ENCODE results near the gene DRAM2. TPM values are rescaled to one million over a fixed set of nuclear protein-coding genes. Genes with fewer than 3 reads are reported as not detected.
"Not testable (repeated sequence)": the region's sequence is repeated elsewhere in the genome, so short reads cannot be mapped to it uniquely, and the experiment has no call there.

DRAM2 gene
- total RNA-seq, 1 donor from 2014 or later, result 46.4 TPM

DNA sequence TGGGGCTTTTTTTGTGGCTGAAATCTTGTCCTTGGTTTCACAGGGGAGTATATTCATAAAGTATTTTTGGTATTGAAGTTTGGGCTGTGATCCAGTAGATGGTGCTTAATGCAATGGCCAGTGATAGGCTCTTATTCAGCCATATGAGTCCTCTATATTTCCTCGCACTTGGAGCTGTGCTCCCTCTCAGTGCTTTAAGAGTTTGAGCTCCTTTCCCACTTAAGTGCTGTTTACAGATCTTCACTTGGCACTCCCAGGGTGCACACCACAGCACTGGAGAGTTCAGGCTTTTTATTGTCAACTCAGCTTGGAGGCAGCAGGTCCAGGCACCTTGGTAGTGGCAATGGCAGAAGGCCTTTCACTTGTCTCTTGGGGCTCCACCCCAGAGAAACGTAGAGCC lies 54.9 kb downstream of the DRAM2 start:
- H3K4me3 ChIP-seq (ENCODE audit: low read depth, low read length), result no peak overlapping the region
- no peak for DNase-seq (ENCODE audit: low read depth)
- no peak for TF ChIP-seq CTCF (conservative IDR thresholded peaks at IDR 0.05; ENCODE audit: low read depth, low read length)

DNA sequence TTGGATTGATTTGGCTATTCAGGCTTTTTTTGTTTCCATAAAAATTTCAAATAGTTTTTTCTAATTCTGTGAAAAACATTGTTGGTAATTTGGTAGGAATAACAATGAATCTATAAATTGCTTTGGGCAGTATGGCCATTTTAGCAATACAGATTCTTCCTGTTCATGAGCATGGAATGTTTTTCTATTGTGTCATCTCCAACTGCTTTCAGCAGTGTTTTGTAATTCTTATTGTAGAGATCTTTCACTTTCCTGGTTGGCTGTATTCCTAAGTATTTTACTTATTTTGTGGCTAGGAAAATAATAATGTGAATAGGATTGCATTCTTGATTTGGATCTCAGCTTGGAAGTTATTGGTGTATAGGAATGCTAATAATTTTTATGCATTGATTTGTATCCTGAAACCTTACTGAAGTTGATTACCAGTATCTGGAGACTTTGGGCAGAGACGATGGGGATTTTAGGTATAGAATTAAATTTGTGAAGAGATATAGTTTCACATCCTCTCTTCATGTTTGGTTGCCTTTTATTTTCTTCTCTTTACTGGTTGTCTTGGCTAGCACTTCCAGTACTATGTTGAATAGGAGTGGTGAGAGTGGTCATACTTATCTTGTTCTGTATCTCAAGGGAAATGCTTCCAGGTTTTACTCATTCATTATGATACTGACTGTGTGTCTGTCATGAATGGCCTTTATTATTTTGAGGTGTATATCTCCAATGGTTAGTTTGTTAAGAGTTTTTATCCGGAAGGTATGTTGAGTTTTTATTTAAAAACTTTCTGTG lies 57.3 kb downstream of the DRAM2 start:
- no peak overlapping the region for H3K4me3 ChIP-seq (ENCODE audit: low read depth, low read length)

DNA sequence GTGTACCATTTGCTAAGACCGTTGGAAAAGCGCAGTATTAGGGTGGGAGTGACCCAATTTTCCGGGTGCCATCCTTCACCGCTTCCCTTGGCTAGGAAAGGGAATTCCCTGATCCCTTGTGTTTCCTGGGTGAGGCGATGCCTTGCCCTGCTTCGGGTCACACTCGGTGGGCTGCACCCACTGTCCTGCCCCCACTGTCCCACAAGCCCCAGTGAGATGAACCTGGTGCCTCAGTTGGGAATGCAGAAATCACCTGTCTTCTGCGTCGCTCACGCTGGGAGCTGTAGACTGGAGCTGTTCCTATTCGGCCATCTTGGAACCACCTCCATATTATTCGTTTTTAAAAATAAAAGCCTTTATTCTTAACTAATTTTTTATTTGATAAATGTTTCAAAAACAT lies 60.6 kb downstream of the DRAM2 start:
- H3K4me3 ChIP-seq (ENCODE audit: low read depth, low read length); DNase-seq (ENCODE audit: low read depth): not testable (repeated sequence)

More for the DNA sequence above, 57.3 kb downstream of the DRAM2 start:
- TF ChIP-seq CTCF (conservative IDR thresholded peaks at IDR 0.05; ENCODE audit: low read depth, low read length), result no peak
- no peak for DNase-seq (ENCODE audit: low read depth)

DNA sequence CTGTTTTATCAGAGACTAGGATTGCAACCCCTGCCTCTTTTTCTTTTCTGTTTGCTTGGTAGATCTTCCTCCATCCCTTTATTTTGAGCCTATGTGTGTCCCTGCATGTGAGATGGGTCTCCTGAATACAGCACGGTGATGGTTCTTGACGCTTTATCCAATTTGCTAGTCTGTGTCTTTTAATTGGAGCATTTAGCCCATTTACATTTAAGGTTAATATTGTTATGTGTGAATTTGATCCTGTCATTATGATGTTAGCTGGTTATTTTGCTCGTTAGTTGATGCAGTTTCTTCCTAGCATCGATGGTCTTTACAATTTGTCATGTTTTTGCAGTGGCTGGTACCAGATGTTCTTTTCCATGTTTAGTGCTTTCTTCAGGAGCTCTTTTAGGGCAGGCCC lies 62.6 kb downstream of the DRAM2 start:
- DNase-seq (ENCODE audit: low read depth); H3K4me3 ChIP-seq (ENCODE audit: low read depth, low read length): not testable (repeated sequence)

Other genes with a start within 250 kb of the DRAM2 start
- gene LRIF1, start 176.2 kb downstream of the DRAM2 start, total RNA-seq, result 11.1 and 12.1 TPM in 2 replicates
- gene CEPT1, start 130 bp upstream of the DRAM2 start, total RNA-seq, result 15.0 and 27.2 TPM in 2 replicates
- 8.1 and 14.8 TPM in 2 replicates for gene DENND2D, start 60.6 kb upstream of the DRAM2 start, total RNA-seq
- not detected in 2 replicates for gene CHI3L2, start 87.6 kb upstream of the DRAM2 start, total RNA-seq
- gene CHIA, start 150.8 kb upstream of the DRAM2 start, total RNA-seq, result not detected in 2 replicates